ENCODE data around the gene ARHGAP1.
"Not testable (repeated sequence)": the region's sequence is repeated elsewhere in the genome, so short reads cannot be mapped to it uniquely, and the experiment has no call there.

Gene ARHGAP1

DNA sequence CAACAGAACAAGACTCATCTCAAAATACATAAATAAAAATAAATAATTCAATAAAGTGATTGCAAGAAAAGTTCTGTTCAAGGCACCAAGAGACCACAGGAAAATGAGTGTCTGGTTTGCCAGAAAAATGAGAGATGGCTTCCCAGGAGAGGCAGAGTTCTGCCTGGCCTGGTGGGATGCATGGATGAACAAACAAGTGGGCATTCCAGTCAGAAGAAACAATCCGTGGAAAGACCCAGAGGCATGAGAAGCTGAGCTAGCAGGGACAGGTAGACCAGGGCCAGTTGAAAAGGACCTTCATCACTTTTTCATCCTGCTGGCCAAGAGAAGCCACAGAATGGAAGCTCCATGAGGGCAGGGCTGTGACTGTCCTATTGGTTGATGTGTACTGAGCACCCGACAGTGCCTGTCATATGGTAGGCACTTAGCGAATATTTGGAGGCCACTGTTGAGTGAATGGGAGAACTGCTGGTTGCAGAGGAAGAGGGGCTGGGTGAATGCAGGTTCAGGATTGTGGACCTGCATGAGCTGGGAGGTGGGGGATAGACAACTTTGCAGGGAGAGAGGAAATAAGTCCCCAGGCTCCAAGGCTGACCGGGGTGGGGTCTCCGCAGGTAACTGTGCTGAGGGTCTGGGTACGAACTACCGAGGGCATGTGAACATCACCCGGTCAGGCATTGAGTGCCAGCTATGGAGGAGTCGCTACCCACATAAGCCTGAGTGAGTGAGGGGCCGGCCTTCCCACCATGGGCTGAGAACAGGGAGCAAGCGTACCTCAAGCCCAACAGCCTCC, 22.3 kb upstream of the ARHGAP1 start:
- no peak for DNase-seq

DNA sequence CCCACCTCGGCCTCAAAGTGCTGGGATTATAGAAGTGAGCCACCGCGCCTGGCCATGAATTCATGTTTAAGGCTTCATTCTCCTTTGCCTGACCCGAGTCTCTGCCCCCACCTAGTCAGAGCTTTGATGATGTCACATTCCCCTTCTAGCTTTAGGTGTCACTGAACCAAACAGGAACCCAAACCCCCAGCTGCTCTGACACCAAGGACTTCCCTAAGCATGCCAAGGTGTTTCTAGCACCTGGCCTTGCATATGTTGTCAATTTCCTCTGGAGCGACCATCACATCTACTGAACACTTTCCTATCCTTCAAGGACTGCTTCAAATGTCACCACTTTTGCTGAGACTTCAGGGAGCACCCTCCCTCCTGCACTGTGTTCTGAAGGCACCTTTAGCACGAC, 20.9 kb upstream of the ARHGAP1 start:
- DNase-seq, result no peak

DNA sequence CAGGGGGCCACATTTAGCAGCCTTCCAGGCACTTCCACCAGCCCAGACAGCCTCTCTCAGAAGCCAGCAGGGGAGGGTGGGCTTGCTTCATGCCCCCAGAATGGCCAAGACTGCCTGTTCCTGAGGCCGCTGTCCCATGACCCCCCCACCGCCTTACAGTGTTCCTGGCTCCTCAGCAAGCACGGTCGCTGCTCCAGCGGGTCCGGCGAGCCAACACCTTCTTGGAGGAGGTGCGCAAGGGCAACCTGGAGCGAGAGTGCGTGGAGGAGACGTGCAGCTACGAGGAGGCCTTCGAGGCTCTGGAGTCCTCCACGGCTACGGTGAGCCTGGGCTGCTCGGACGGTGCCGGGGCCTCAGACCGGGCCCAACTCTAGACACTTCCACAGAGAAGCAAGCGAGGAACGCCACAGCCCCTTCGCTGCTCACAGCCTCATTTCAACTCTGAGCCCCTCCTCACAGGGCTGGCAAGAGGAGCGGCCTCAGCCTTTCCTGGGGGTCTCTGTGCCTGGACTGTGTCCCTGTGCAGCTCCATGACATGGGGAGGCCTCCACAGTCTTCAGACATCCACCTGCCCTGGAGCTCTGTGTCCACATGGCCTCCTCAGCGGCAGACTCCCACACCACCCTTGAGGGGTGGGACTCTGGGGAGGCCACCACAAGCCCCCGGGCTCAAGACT, 19.3 kb upstream of the ARHGAP1 start:
- DNase-seq, result no peak

GRCh38 chr11:46719048-46719542, 18.7 kb upstream of the ARHGAP1 start, which contains the start of gene F2:
F2 (plus strand) TSS chr11:46719213; CDS start chr11:46719236, 23 bp downstream.
- DNase-seq, result no peak

- no peak for DNase-seq
Observed at GRCh38 chr11:46718155-46719019, 18.0 kb upstream of the ARHGAP1 start.

DNA sequence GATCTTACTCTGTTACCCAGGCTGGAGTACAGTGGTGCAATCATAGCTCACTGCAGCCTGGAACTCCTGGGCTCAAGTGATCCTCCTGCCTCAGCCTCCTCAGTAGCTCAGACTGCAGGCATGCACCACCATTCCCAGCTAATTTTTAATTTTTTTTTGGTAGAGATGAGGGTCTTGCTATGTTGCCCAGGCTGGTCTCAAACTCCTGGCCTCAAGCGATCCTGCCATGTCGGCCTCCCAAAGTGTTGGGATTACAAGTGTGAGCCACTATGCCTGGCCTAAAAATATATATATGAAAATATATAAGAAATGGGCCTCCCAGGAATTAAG, 17.4 kb upstream of the ARHGAP1 start:
- not testable (repeated sequence) for DNase-seq

GRCh38 chr11:46712874-46713576, 12.6 kb upstream of the ARHGAP1 start:
- DNase-seq, result no peak

- DNase-seq, result no peak
Observed at GRCh38 chr11:46711303-46711702, 10.9 kb upstream of the ARHGAP1 start.

GRCh38 chr11:46710821-46711269, 10.4 kb upstream of the ARHGAP1 start:
- no peak for DNase-seq

DNA sequence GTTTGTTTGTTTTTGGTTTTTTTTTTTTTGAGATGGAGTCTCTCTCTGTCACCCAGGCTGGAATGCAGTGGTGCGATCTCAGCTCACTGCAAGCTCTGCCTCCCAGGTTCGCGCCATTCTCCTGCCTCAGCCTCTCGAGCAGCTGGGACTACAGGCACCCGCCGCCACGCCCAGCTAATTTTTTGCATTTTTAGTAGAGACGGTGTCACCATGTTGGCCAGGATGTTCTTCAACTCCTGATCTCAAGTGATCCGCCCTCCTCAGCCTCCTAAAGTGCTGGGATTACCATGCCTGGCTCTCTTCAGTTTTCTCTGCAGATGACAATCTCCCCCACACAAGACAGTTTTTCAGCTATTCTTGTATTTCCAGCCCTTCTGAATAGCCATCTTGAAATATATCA, 8.9 kb upstream of the ARHGAP1 start:
- DNase-seq, result not testable (repeated sequence)

GRCh38 chr11:46706886-46707285, 6.5 kb upstream of the ARHGAP1 start:
- no peak for DNase-seq

DNA sequence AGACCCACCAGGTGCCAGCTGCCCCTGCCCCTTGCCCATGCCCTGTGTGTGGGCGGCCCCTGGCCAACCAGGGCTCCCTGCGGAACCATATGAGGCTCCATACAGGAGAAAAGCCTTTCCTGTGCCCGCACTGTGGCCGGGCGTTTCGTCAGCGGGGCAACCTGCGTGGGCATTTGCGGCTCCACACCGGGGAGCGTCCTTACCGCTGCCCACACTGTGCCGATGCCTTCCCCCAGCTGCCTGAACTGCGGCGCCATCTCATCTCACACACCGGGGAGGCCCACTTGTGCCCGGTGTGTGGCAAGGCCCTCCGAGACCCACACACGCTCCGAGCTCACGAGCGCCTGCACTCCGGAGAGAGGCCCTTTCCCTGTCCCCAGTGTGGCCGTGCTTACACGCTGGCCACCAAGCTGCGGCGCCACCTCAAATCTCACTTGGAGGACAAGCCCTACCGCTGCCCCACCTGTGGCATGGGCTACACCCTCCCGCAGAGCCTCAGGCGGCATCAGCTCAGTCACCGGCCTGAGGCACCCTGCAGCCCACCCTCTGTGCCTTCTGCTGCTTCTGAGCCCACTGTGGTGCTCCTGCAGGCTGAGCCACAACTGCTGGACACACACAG, 4.8 kb upstream of the ARHGAP1 start:
- no peak for DNase-seq

GRCh38 chr11:46701078-46701654, 747 bp upstream of the ARHGAP1 start:
- no peak for DNase-seq

- no peak for DNase-seq
Observed at GRCh38 chr11:46698597-46698996, 1.8 kb downstream of the ARHGAP1 start.

- DNase-seq, result no peak
Observed at GRCh38 chr11:46697723-46698122, 2.7 kb downstream of the ARHGAP1 start.

DNA sequence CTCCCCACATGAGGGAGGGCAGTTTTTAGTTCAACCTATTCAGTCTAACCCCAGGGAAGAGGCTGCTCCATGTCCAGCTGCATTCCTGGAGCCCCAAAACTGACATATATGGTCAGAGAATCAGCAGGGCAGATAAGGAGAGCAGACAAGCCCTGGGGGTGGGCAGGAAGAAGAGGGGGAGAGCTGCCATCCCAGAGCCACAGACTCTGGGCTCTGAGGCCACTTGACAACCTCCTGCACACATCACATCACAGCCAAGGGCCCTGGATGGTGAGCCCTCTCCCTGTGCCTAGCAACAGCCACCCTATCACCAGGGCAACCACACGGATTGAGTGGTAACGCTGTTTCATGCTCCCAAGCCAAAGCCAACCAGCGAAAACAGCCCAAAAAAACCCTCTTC, 3.1 kb downstream of the ARHGAP1 start:
- no peak for DNase-seq

DNA sequence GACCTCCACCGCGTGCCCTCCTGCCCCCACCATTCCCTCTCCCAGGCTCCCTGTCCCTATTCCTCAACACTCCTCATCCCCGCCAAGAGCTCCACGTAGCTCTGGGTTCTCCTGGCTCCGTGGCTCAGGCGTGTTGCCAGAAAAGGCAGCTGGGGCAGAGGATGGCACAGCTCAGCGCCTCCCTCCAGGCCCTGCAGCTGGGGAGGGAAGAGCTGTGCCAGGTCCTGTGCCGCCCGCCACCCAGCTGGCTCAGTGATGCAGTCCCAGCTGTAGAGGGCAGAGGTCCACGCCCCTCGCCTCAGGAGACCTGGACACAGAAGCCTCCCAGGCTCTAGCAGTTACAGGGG, 4.2 kb downstream of the ARHGAP1 start:
- no peak for DNase-seq

GRCh38 chr11:46695345-46696211, 4.8 kb downstream of the ARHGAP1 start:
- DNase-seq, result no peak

DNA sequence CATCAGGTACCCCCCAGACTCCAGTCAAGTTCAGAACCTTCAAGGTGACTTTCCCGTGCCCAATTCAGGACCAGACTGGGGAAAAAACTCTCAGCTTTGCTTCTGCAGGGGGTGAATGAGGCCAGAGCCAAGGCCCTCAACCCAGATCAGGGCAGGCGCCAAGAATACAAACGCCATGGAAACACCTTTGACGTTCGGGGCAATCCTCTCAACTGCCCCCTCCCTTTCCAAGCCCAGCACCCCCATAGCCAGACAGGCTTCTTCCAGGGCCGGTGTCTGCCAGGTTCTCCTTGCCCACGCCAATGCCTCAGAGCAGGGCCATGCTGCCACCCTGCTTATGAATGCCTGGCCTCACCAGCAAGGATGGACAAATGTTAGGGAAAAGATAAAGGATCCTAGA, 5.8 kb downstream of the ARHGAP1 start:
- no peak for DNase-seq

DNA sequence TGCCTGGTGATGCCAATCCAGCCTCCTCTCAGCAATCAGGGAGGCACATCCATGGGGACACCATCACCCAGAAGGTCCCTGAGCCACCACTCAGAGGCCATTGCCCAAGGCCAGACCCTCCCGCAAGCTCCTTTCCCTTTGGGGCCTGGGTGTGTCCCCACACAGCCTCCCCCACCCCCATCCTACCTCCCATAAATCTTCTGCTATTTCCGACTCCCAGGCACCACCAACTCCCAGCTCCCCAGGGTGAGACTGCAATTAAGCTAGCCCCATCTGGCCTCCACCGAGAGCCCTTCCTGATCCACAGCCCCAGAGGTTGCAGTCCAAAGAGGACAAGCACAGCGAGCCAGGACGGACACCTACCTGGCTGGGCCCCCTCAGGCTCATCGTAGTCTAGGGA, 6.3 kb downstream of the ARHGAP1 start:
- no peak for DNase-seq

- no peak for DNase-seq
Observed at GRCh38 chr11:46693597-46694012, 6.8 kb downstream of the ARHGAP1 start.

All from CD4-positive, alpha-beta T cell treated with Interleukin-21 for 1 hour (primary cell).